ENCODE data around the gene VWA2.

The VWA2 gene

GRCh38 chr10:114276671-114277070, 37.6 kb downstream of the VWA2 start:
- DNase-seq: no peak

DNA sequence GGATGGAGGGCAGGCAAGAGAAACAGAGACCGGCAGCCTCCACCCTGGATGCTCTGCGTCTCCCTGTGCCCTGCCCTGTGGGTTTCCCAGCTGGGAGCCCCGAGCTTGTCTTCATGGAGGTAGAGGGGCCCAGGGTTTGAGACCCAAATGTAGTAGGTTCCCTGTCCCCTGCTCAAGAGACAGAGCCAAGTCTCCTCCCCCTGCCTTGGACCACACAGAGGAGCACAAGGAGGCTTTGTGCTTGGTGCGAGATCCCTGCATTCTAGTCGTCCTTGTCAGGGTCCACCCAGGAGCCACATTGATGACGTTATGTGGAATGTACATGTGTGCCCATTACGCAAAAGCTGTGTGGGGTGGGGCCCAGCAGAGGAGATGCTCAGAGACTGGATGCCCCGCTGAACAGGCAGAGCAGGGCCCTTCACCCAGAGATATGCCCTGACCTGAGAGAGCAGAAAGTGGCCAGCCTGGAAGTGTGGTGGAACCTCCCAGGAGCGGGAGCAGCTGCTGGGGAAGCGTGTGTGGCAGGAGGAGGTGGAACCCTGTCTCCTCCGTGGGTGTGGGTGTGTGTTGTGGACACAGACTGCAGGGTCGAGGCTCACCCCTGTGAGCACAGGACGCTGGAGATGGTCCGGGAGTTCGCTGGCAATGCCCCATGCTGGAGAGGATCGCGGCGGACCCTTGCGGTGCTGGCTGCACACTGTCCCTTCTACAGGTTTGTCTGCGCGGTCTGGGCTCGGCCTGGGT, 39.3 kb downstream of the VWA2 start:
- DNase-seq: no peak

DNA sequence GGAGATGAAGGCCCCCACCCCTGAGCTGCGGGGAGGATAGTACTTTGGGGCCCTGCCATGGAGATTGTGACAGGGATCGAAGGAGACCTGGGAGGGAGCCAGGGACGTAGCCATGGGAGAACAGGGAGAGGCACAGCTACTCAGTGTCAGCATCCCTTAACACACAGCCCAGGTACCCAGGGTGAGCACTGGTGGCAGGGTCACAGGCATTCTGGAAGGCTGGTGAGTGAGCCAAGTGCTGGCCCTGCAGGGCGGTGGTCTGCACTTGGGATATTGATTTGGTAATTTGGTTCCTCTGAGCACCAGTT, 39.8 kb downstream of the VWA2 start:
- no peak for DNase-seq

DNA sequence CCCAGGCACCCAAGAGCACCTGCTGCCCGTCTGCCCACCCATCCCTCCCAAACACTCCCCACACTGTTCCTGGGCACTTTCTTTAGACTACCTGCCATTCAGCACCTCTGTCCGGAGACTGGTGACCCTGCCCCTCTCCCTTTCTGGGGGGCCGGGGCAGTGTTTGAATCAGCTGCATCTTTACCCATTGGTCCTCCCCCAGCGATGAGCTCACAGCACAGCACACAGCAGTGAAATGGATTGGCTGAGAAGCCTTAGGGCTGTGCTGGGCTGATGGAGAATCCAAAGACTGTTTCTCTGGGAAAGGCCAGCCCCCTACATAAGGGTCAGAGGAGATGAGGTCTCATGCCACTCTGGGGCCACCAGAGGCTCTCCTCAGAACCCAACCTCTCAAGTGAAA, 40.2 kb downstream of the VWA2 start:
- no peak for DNase-seq

GRCh38 chr10:114279901-114280644, 41.0 kb downstream of the VWA2 start:
- DNase-seq: no peak

DNA sequence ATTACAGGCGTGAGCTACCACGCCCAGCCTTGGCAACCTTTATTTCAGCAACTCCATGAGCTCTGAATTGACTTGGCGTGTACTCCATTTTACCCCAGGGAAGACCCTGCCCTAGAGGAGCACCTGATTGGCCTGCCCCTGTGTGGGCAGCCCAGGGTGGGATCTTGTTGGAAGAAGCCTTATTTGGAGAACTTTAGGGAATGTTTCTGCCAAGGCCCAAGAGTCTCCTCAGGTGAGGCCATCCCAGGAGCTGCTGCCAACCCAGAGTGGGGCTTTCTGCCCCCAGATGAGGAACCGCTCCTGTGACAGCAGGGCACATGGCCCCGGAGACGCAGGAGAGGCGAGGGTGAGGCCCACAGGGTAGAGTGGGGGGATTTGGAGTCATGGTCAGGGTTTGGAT, 42.0 kb downstream of the VWA2 start:
- no peak for DNase-seq

GRCh38 chr10:114281461-114281860, 42.4 kb downstream of the VWA2 start:
- no peak for DNase-seq

DNA sequence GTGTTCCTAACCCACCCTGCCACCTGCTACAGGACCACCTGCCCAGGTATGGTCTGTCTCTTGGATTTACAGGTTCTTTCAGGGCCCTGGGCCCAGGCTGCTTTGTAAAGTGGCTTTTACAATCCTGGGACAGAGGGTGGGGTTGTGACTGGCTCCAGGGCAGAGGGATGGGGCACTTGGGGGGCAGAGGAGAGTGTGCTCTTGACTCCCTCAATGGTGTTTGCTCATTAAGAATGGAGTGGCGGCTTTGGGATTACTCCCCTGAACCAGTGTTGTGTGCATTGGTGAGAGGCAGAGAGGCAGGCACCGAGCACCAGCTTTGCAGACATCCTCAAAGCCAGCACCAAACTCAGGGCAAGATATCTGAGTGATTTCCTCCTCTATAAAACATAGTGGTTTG, 43.5 kb downstream of the VWA2 start:
- no peak for DNase-seq

GRCh38 chr10:114283091-114283490, 44.0 kb downstream of the VWA2 start:
- no peak for DNase-seq

- no peak for DNase-seq
Observed at GRCh38 chr10:114283535-114284234, 44.6 kb downstream of the VWA2 start.

GRCh38 chr10:114284346-114285071, 45.5 kb downstream of the VWA2 start:
- no peak for DNase-seq

DNA sequence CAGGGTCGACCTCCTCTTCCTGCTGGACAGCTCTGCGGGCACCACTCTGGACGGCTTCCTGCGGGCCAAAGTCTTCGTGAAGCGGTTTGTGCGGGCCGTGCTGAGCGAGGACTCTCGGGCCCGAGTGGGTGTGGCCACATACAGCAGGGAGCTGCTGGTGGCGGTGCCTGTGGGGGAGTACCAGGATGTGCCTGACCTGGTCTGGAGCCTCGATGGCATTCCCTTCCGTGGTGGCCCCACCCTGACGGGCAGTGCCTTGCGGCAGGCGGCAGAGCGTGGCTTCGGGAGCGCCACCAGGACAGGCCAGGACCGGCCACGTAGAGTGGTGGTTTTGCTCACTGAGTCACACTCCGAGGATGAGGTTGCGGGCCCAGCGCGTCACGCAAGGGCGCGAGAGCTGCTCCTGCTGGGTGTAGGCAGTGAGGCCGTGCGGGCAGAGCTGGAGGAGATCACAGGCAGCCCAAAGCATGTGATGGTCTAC, 46.9 kb downstream of the VWA2 start:
- DNase-seq: no peak

DNA sequence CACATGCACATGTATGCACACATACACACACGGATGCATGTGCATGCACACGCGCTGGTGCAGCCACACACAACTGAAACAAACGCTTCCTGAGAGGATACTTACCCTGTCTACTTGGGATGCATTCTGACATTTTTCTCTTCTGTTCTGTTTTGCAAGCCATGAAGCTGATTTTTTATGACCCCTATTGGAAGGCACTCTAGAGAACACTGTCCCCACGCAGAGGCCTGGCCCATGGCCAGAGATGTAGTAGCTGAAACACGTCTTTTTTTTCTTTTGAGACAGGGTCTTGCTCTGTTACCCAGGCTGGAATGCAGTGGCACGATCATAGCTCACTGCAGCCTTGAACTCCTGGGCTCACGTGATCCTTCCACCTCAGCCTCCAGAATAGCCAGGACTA, 47.9 kb downstream of the VWA2 start:
- no peak for DNase-seq

DNA sequence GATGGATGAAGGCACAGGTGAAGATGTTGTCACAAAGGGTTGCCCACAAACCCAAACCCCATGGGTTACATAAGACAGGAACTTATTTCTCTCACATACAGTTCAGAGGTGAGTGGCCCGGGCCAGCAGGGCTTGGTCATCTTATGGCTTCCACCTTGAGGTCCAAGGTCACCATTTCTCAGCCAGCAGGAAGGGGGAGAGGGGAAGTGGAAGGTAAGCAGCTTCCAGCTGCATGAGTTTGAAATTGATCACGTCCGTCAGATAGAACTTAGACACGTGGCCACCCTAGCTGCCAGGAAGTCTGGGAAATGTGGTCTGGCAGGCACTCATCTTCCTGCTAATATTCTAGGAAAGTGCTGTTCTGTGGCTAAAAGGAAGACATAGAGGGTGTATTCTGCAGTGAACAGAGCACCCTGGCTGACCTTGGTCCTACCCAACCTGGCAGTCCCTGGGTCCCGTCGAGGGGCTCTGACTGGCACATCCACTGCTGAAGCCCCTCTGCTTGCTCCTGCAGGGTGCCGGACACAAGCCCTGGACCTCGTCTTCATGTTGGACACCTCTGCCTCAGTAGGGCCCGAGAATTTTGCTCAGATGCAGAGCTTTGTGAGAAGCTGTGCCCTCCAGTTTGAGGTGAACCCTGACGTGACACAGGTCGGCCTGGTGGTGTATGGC, 49.5 kb downstream of the VWA2 start:
- DNase-seq: no peak

DNA sequence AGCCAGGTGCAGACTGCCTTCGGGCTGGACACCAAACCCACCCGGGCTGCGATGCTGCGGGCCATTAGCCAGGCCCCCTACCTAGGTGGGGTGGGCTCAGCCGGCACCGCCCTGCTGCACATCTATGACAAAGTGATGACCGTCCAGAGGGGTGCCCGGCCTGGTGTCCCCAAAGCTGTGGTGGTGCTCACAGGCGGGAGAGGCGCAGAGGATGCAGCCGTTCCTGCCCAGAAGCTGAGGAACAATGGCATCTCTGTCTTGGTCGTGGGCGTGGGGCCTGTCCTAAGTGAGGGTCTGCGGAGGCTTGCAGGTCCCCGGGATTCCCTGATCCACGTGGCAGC, 50.0 kb downstream of the VWA2 start:
- no peak for DNase-seq

- no peak for DNase-seq
Observed at GRCh38 chr10:114290038-114290437, 51.0 kb downstream of the VWA2 start.

- no peak for DNase-seq
Observed at GRCh38 chr10:114291076-114291475, 52.0 kb downstream of the VWA2 start.

GRCh38 chr10:114291516-114291915, 52.5 kb downstream of the VWA2 start:
- no peak for DNase-seq

DNA sequence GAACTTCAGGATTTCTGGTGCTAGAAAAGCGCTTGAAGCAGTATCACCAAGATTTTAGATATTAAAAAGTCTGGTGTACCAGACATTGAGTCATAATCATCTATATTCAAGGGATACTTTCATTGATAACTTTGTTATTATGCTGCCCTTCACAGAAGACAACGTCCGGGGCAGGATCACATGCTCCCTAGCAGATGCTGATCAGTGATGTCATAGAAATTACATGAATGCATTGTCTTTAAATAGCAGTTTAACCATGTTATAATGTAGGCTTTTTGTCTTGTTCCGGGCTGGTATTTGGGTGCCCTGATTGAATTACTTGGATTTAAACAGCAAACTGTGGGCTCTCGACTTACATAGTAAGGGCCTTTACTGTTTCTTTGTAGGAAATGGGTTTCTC, 54.0 kb downstream of the VWA2 start:
- no peak for DNase-seq

- no peak for DNase-seq
Observed at GRCh38 chr10:114294549-114294948, 55.5 kb downstream of the VWA2 start.

DNA sequence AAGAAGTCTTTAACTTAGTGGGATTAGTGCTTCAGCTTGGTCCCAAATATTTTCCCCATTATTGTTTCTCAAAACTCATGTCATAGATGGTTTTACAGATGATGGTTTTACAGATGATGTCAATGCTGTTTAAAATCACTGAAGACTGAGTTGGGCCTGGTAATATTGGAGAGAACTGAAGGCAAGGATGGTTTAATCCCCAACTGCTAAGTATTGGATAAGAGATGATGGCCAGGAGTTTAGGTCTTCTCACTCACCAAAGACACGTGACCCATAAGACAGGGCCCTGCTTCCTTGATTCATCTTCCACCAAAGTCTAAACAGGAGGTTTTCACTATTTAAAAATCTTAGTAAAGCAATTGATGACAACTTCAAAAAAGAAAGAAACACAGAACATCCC, 56.3 kb downstream of the VWA2 start:
- DNase-seq: no peak

GRCh38 chr10:114297136-114297705, 58.2 kb downstream of the VWA2 start:
- no peak for DNase-seq
